ENCODE measurements around the gene LRRC32.
"Not testable (repeated sequence)": the region's sequence is repeated elsewhere in the genome, so short reads cannot be mapped to it uniquely, and the experiment has no call there.

Gene LRRC32

GRCh38 chr11:76610871-76611475, 59.6 kb downstream of the LRRC32 start:
- H3K9me3 ChIP-seq (ENCODE audit: control insufficient read depth, low read length), result no peaks in the 10 kb centered on the region
- H3K9ac ChIP-seq (ENCODE audit: low read length), result no peak overlapping the region
- H3K4me1 ChIP-seq (ENCODE audit: control insufficient read depth, insufficient read depth, low read length), result peaks cover 33% of the 10 kb centered on the region
- no peak overlapping the region for H3K4me3 ChIP-seq (ENCODE audit: low read length)
- H3K36me3 ChIP-seq (ENCODE audit: control insufficient read depth, insufficient read depth, low read length, severe bottlenecking), result no peaks in the 10 kb centered on the region
- DNase-seq (ENCODE audit: low read depth), result no peak
- H3K27me3 ChIP-seq (replicated peaks; ENCODE audit: control insufficient read depth, insufficient read depth, low read length), result no peaks in the 10 kb centered on the region

DNA sequence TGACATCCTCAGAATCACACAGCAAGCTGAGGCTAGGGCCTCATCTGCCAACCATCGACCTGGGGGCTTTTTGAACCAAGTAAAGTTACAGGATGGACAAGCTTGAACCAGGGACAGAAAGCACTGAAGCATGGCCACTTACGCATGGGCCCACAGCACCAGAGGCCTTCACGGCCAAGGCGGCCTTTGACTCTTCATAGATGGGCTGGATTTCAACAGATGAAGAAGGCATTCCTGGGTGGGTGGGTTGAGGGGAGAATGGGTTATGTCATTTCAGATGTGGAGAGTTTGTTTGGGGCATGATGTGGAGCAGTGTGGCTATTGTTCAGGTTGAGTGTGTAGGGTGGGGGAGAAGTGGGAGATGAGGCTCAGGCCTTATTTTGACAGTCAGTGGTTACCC, 60.2 kb downstream of the LRRC32 start:
- H3K9ac ChIP-seq (ENCODE audit: low read length), result no peak overlapping the region
- H3K27me3 ChIP-seq (replicated peaks; ENCODE audit: control insufficient read depth, insufficient read depth, low read length), result no peaks in the 10 kb centered on the region
- H3K4me1 ChIP-seq (ENCODE audit: control insufficient read depth, insufficient read depth, low read length), result peaks cover 34% of the 10 kb centered on the region
- no peak overlapping the region for H3K4me3 ChIP-seq (ENCODE audit: low read length)
- H3K9me3 ChIP-seq (ENCODE audit: control insufficient read depth, low read length), result no peaks in the 10 kb centered on the region
- no peaks in the 10 kb centered on the region for H3K36me3 ChIP-seq (ENCODE audit: control insufficient read depth, insufficient read depth, low read length, severe bottlenecking)
- DNase-seq (ENCODE audit: low read depth), result no peak

- Histone ChIP-seq H3K9ac (ENCODE audit: low read length) (no peak overlapping the region), H3K9me3 (ENCODE audit: control insufficient read depth, low read length) (no peaks in the 10 kb centered on the region), H3K36me3 (ENCODE audit: control insufficient read depth, insufficient read depth, low read length, severe bottlenecking) (no peaks in the 10 kb centered on the region), H3K4me1 (ENCODE audit: control insufficient read depth, insufficient read depth, low read length) (peaks cover 33% of the 10 kb centered on the region), H3K4me3 (ENCODE audit: low read length) (no peak overlapping the region), H3K27me3 (replicated peaks; ENCODE audit: control insufficient read depth, insufficient read depth, low read length) (no peaks in the 10 kb centered on the region)
- no peak for DNase-seq (ENCODE audit: low read depth)
These were observed 60.7 kb downstream of the LRRC32 start for GRCh38 chr11:76609736-76610370.

- peaks cover 33% of the 10 kb centered on the region for H3K4me1 ChIP-seq (ENCODE audit: control insufficient read depth, insufficient read depth, low read length)
- H3K27me3 ChIP-seq (replicated peaks; ENCODE audit: control insufficient read depth, insufficient read depth, low read length); H3K4me3 ChIP-seq (ENCODE audit: low read length); DNase-seq (ENCODE audit: low read depth); H3K9ac ChIP-seq (ENCODE audit: low read length); H3K36me3 ChIP-seq (ENCODE audit: control insufficient read depth, insufficient read depth, low read length, severe bottlenecking); H3K9me3 ChIP-seq (ENCODE audit: control insufficient read depth, low read length): not testable (repeated sequence)
These were observed 61.6 kb downstream of the LRRC32 start for GRCh38 chr11:76608879-76609460.

DNA sequence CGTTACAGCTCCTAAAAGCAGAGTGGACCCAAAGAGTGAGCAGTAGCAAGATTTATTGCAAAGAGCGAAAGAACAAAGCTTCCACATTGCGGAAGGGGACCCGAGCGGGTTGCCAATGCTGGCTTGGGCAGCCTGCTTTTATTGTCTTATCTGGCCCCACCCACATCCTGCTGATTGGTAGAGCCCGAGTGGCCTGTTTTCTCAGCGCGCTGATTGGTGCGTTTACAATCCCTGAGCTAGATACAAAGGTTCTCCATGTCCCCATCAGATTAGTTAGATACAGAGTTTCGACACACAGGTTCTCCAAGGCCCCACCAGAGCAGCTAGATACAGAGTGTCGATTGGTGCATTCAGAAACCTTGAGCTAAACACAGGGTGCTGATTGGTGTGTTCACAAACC, 62.3 kb downstream of the LRRC32 start:
- not testable (repeated sequence) for H3K9ac ChIP-seq (ENCODE audit: low read length); DNase-seq (ENCODE audit: low read depth); H3K4me3 ChIP-seq (ENCODE audit: low read length); H3K36me3 ChIP-seq (ENCODE audit: control insufficient read depth, insufficient read depth, low read length, severe bottlenecking); H3K9me3 ChIP-seq (ENCODE audit: control insufficient read depth, low read length); H3K27me3 ChIP-seq (replicated peaks; ENCODE audit: control insufficient read depth, insufficient read depth, low read length)
- peaks cover 39% of the 10 kb centered on the region for H3K4me1 ChIP-seq (ENCODE audit: control insufficient read depth, insufficient read depth, low read length)

Measured in adipocyte (in vitro differentiated cells).